Measurements from ENCODE around the gene BCAS1.

- TF ChIP-seq POLR2A (IDR thresholded peaks at IDR 0.05; ENCODE audit: low read depth, low read length) (no peak), TAF1 (IDR thresholded peaks at IDR 0.05; ENCODE audit: borderline replicate concordance, low read depth, low read length) (no peak)
Measured at GRCh38 chr20:53956013-53956715, 114.2 kb downstream of the BCAS1 start.

Measured in GM12892 (cell line).